ENCODE measurements around the gene ITGA5.

Gene ITGA5

DNA sequence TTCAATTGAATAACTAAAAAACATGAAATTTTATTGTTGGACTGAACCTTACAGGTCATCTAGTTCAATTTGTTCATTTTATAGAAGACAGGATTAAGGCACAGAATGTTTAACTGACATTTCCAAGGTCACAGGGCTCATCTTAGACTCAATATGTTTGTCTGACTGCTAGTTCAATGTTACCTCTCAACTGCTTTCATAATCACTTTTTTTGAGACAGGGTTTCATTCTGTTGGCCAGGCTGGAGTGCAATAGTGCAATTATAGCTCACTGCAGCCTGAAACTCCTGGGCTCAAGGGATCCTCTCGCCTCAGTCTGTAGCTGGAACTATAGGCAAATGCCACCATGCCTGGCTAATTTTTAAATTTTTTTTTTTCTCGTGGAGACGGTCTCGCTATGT, 24.4 kb upstream of the ITGA5 start:
- TF ChIP-seq POLR2AphosphoS5 (IDR thresholded peaks at IDR 0.05; ENCODE audit: low read depth, low read length) (no peak), POLR2A (IDR thresholded peaks at IDR 0.05; ENCODE audit: low read depth, low read length) (no peak), TAF1 (IDR thresholded peaks at IDR 0.05; ENCODE audit: borderline replicate concordance, low read depth, low read length) (no peak)
- DNase-seq (ENCODE audit: insufficient read length) (no peak), FAIRE-seq (no peak)

DNA sequence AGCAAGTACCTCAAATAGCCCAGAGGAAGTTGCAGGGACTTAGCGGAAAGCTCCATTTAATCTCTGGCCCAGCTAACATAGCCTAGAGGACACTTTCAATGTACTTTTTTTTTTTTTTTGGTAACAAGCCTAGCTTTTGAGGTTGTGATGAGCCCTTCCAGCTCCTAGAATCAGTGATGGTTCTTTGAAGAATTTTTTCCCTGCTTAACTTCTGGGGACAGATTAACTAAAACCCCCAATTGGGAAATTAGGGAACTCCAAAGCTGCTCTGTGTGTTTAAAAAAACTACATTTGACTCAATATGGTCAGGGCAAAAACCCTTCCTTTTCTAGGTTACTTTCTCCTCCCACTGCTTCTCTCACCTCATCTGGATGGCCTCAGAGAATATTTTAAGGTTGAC, 23.9 kb upstream of the ITGA5 start:
- FAIRE-seq: no peak
- TF ChIP-seq POLR2A (IDR thresholded peaks at IDR 0.05; ENCODE audit: low read depth, low read length): no peak
- TF ChIP-seq TAF1 (IDR thresholded peaks at IDR 0.05; ENCODE audit: borderline replicate concordance, low read depth, low read length): no peak
- no peak for TF ChIP-seq POLR2AphosphoS5 (IDR thresholded peaks at IDR 0.05; ENCODE audit: low read depth, low read length)
- no peak for DNase-seq (ENCODE audit: insufficient read length)

DNA sequence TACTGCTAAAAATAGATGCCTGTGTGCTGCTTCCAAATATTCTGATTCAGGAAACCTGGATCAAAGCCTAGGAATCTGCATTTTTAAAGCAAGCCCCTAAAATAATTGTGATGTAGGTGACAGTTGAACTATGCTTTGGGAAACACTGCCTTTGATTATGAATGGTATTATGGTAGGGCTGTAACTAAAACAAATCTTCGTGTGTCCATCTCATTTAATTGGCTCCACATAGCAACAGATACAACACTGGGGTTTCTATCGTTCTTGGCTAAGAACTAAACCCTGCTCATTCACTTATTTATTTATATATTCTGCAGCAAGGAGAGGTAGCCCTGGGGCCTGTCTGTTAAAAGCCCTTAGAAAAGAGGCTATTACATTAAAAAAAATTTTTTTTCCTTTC, 23.0 kb upstream of the ITGA5 start:
- TF ChIP-seq TAF1 (IDR thresholded peaks at IDR 0.05; ENCODE audit: borderline replicate concordance, low read depth, low read length) (no peak), POLR2AphosphoS5 (IDR thresholded peaks at IDR 0.05; ENCODE audit: low read depth, low read length) (no peak), POLR2A (IDR thresholded peaks at IDR 0.05; ENCODE audit: low read depth, low read length) (no peak)
- no peak for DNase-seq (ENCODE audit: insufficient read length)
- no peak for FAIRE-seq

DNA sequence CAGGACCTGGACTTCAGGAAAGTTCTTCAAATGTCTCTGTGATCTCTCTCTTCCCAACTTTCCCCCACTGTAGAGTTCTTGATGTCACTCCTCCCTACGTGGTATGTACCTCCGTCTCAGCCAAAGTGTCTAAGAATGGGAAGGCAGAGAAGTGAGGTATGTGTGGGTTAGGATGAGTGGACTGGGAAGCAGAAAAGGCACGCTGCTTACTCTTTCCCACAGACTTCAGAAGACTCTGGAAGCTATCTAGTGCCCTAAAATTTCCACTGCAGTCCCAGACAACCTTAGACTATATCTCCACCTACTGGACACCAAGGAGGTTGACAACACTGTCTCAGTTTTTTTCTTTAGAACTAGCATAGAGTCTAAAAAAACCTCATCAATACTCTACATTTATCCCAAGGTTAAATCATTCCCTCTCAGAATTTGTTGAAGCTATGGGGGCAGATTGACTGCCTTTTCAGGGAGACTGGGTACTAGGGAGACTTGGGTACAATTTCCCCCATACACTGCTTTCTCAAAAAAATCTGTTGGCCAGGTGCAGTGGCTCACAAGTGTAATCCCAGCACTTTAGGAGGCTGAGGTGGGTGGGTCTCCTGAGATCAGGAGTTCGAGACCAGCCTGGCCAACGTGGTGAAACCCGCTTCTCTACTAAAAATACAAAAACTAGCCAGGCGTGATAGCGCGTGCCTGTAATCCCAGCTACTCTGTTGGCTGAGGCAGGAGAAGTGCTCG, 20.6 kb upstream of the ITGA5 start:
- DNase-seq (ENCODE audit: insufficient read length): no peak
- no peak for TF ChIP-seq TAF1 (IDR thresholded peaks at IDR 0.05; ENCODE audit: borderline replicate concordance, low read depth, low read length)
- FAIRE-seq: peak; percentile 68

DNA sequence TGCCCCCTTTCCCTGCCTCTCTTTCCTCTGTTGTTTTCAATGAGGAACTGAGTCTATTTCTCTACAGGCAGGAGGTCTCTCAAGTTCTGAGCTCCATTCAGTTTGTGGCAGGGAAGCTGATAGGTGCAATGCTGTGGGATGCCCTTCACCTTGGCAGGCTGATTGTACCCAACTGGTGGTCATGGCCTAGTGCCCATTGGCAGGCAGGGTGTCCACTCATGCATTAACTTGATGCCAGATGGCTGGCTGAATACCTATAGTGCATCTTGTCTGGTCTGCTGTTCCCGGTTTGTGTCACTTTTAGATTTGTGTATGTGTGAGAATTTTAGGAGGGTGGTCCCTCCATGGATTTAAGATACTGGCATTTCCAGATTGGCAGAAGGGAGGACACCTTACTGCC, 20.0 kb upstream of the ITGA5 start:
- no peak for DNase-seq (ENCODE audit: insufficient read length)
- FAIRE-seq: no peak
- TF ChIP-seq POLR2AphosphoS5 (IDR thresholded peaks at IDR 0.05; ENCODE audit: low read depth, low read length): no peak
- TF ChIP-seq POLR2A (IDR thresholded peaks at IDR 0.05; ENCODE audit: low read depth, low read length): no peak
- no peak for TF ChIP-seq TAF1 (IDR thresholded peaks at IDR 0.05; ENCODE audit: borderline replicate concordance, low read depth, low read length)

DNA sequence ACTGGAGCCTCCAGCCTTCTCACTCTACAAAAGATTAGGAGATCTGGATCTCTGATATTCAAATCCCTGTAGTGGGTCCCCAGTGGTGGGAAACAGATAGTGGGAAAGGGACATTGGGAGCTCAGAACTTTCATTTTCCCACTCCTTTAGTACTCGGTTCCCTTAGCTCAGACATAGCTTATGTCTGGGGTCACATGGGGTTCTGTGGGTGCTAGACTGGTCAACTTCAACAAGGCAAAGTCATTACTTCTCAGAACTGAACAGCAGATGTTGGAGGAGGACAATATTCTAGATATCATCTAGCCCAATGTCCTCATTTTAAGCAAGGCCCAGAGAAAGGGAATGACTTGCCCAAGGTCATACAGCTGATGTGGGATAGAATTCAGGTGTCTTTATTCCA, 19.5 kb upstream of the ITGA5 start:
- FAIRE-seq (peak; percentile 38), DNase-seq (ENCODE audit: insufficient read length) (no peak)
- TF ChIP-seq POLR2A (IDR thresholded peaks at IDR 0.05; ENCODE audit: low read depth, low read length): no peak
- no peak for TF ChIP-seq TAF1 (IDR thresholded peaks at IDR 0.05; ENCODE audit: borderline replicate concordance, low read depth, low read length)
- no peak for TF ChIP-seq POLR2AphosphoS5 (IDR thresholded peaks at IDR 0.05; ENCODE audit: low read depth, low read length)

DNA sequence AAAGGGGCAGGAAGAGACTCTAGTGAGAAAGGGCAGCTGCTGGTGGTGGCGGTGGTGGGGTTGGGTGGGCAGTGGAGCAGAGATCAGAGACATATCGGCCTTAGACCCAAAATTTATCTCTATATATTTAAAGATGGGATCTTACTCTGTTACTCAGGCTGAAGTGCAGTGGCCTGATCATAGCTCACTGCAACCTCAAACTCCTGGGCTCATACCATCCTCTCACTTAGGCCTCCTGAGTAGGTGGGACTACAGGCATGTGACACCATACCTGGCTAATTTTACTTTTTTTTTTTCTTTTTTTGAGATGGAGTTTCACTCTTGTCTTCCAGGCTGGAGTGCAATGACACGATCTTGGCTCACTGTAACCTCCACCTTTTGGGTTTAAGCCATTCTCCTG, 18.6 kb upstream of the ITGA5 start:
- no peak for TF ChIP-seq POLR2A (IDR thresholded peaks at IDR 0.05; ENCODE audit: low read depth, low read length)
- TF ChIP-seq POLR2AphosphoS5 (IDR thresholded peaks at IDR 0.05; ENCODE audit: low read depth, low read length): no peak
- no peak for TF ChIP-seq TAF1 (IDR thresholded peaks at IDR 0.05; ENCODE audit: borderline replicate concordance, low read depth, low read length)
- FAIRE-seq: no peak

DNA sequence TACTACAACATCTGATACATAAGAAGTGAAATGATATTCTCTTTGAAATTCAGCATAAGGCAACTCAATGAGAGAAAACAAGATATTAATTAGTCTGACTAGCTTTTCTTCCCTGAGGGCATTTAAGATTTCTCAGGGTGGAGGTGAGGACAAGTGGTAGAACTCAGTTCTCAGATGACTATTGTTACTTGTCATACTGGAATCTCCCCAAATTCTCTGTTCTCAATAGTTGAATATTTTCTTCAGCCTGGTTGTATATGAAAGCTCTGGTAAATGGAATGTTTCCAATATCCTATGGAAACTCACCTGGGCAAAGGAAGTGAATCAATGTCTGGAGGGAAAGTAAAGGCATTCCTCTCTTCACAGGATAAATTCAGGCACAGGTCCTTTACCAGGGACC, 18.2 kb upstream of the ITGA5 start:
- no peak for DNase-seq (ENCODE audit: insufficient read length)
- no peak for FAIRE-seq
- no peak for TF ChIP-seq POLR2A (IDR thresholded peaks at IDR 0.05; ENCODE audit: low read depth, low read length)
- TF ChIP-seq TAF1 (IDR thresholded peaks at IDR 0.05; ENCODE audit: borderline replicate concordance, low read depth, low read length): no peak
- TF ChIP-seq POLR2AphosphoS5 (IDR thresholded peaks at IDR 0.05; ENCODE audit: low read depth, low read length): no peak

More for the DNA sequence above, 18.6 kb upstream of the ITGA5 start:
- no peak for DNase-seq (ENCODE audit: insufficient read length)

DNA sequence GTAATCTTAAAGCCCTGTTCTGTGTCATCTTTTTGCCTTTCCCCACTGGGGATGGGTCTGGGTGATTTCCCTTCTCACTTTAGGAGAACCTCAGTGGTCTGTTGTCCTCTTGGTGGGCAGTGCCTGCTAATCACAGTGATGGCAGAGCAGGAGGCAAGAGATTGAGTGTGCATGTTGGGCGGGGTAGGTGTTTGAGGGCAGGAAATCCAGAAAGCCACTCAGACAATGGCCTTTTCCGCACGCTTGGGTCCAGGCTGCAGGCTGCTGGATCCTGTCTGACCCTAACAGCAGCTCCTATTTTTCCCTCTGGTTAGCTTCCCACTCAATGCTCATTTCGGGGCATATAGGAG, 13.7 kb upstream of the ITGA5 start:
- DNase-seq (ENCODE audit: insufficient read length) (no peak), FAIRE-seq (no peak)
- no peak for TF ChIP-seq POLR2AphosphoS5 (IDR thresholded peaks at IDR 0.05; ENCODE audit: low read depth, low read length)

DNA sequence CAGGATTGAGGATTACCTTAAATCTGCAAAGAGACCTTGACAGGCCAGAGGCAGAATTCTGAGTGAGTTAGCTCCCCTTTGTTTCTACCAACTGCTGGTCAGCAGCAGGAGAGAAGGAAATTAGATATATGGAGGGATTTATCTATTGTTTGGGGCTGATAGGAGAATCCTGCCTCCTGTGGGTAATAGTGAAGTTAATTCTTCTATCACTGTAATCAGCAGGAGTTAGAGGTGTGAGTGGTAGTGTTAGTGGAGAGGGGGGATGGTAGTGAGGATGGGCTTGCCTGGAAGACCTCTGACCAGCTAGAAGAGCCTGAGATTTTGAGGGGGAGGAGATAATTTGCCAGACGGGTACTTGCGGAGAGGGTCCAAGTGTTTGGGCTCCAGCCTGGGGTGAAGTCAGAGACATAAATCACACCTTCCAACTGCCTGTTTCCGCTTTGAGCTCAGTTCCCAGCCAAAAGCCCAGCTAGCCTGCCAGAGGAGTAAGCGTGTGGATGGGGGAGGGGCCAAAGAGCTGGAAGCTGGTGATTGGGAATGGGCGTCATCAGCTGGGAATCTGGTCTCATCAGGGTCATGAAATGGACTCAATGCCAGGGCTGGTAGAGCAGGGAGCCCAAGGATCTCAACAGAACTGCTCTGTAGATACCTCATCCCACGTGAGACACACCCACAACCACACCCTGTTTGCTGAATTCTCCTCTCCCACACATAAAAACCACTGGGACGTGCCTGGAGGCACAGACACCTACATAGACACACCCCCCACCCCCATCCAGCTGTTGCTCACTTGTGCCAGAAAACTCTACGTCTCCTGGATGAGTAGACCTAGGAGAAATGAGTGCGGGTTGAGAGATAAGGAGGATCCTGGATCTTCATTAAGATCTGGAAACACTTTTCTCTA, 13.1 kb upstream of the ITGA5 start:
- DNase-seq (ENCODE audit: insufficient read length) (no peak), FAIRE-seq (no peak)
- TF ChIP-seq POLR2AphosphoS5 (IDR thresholded peaks at IDR 0.05; ENCODE audit: low read depth, low read length) (no peak), POLR2A (IDR thresholded peaks at IDR 0.05; ENCODE audit: low read depth, low read length) (no peak), TAF1 (IDR thresholded peaks at IDR 0.05; ENCODE audit: borderline replicate concordance, low read depth, low read length) (no peak)

DNA sequence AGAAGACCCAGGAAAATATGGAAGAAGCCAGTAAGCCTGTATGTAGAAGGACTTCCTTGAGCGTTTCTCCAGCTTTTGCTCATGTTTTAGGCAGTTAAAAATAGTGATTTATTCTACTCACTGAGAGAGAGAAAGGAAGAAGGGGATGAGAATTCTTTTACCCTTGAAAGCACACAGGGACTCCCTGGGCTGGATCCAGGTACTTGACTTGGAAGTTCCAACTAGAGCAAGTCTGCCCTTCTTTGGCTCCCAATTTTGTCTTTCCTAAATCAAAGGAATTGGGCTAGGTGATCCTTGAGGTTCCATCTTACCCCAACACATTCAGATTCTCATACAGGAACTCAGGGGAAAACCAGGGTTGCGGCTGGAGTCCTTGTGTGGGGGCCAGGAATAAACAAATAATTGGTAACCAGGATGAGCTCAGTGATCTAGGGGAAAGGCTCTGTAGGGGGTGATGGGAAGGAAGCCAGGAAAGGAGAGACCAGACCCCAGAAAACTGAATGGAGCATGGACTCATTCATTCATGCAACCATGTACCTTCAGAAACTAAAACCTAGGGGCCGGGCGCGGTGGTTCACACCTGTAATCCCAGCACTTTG, 11.5 kb upstream of the ITGA5 start:
- TF ChIP-seq TAF1 (IDR thresholded peaks at IDR 0.05; ENCODE audit: borderline replicate concordance, low read depth, low read length): no peak
- TF ChIP-seq POLR2AphosphoS5 (IDR thresholded peaks at IDR 0.05; ENCODE audit: low read depth, low read length): no peak
- no peak for TF ChIP-seq POLR2A (IDR thresholded peaks at IDR 0.05; ENCODE audit: low read depth, low read length)
- FAIRE-seq (no peak), DNase-seq (ENCODE audit: insufficient read length) (no peak)

DNA sequence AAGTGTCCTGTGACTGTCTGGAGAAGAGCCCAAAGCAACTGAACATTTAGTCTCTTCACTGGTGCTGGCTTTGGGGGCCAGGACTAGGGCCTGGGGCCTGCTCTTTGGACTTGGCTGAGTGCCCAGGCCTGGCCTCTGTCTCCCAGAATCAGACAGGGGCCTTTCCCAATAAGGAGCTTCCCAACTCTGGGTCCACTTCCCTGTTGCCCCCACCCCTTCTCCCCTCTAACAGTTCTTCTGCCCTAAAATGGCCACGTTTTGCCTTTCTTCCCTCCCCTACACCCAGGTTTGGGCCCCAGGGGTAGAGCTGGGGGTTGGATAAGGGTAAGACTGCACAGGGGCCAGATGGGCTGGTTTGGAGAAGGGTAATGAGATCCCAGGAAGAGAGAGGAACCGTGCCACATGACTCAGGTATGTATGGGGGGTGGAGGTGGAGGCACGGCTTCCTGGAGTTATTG, 10.0 kb upstream of the ITGA5 start:
- FAIRE-seq: no peak

More for the DNA sequence above, 10.0 kb upstream of the ITGA5 start:
- TF ChIP-seq POLR2AphosphoS5 (IDR thresholded peaks at IDR 0.05; ENCODE audit: low read depth, low read length): no peak
- TF ChIP-seq TAF1 (IDR thresholded peaks at IDR 0.05; ENCODE audit: borderline replicate concordance, low read depth, low read length): no peak
- no peak for DNase-seq (ENCODE audit: insufficient read length)

Data from GM12892 (cell line).